Right lobe of liver (tissue), 6 donors: ENCODE results near the gene VARS1. TPM values are rescaled to one million over a fixed set of nuclear protein-coding genes. Genes with fewer than 3 reads are reported as not detected.
A peak's percentile ranks its signal among the peaks of the same experiment; 100 is the strongest.
"Not testable (repeated sequence)": the region's sequence is repeated elsewhere in the genome, so short reads cannot be mapped to it uniquely, and the experiment has no call there.

ENCODE experiments used
- ATAC-seq, 4 donors: fragments of 200-7000 bp; cut with Tn5 transposase; one replicate each; pipeline ENCODE4 v1.9.1; 2020; ENCODE audit warnings: mild to moderate bottlenecking in 4 of 4, moderate library complexity in 4 of 4
- DNase-seq, 3 donors: peaks; one replicate each; pipeline ENCODE4 v3.0.0-alpha.2; 2020
- H3K27ac ChIP-seq, 3 donors: fragments of 200-600 bp; one replicate each; pipeline ENCODE4 v1.8.0; 2022
- H3K27me3 ChIP-seq, 2 donors: fragments of 200-600 bp; one replicate each; pipeline ENCODE4 v1.8.0; 2022
- H3K36me3 ChIP-seq, 4 donors: fragments of 200-600 bp; sonication (generic) in 1 of 4; one replicate each; pipeline versions ENCODE4 v1.5.1 to v1.8.0; 2017 to 2022; ENCODE audit warnings: control low read depth in 1 of 4
- H3K4me1 ChIP-seq, 4 donors: fragments of 200-600 bp; sonication (generic) in 1 of 4; one replicate each; pipeline versions ENCODE4 v1.5.1 to v1.8.0; 2017 to 2022; ENCODE audit warnings: control low read depth in 1 of 4
- H3K4me3 ChIP-seq, 3 donors: fragments of 200-600 bp; one replicate each; pipeline ENCODE4 v1.8.0; 2022
- H3K9me3 ChIP-seq, 4 donors: fragments of 200-600 bp; sonication (generic) in 1 of 4; one replicate each; pipeline versions ENCODE4 v1.5.1 to v1.8.0; 2017 to 2022; ENCODE audit warnings: control low read depth in 1 of 4
- CTCF ChIP-seq, 4 donors: fragments of 200-600 bp in 3 of 4; fragments of 450-650 bp in 1 of 4; IDR thresholded peaks; one replicate each; pipeline versions ENCODE4 v1.5.1 to v1.8.0; 2016 to 2022; ENCODE audit warnings: antibody characterized with exemption in 4 of 4, mild to moderate bottlenecking in 2 of 4
- POLR2A ChIP-seq: fragments of 450-650 bp; IDR thresholded peaks from one replicate; pipeline ENCODE4 v1.6.1; 2017; ENCODE audit warnings: antibody characterized with exemption, mild to moderate bottlenecking
- WGBS: methylation state at CpG from one replicate; pipeline ENCODE4 v1.1.6; 2018; ENCODE audit warnings: low coverage, low lambda C conversion rate; ENCODE audit not compliant: insufficient coverage; ENCODE audit errors: missing lambda C conversion rate; 5-methylcytosine and 5-hydroxymethylcytosine counted together
- intact Hi-C, 2 donors: fragments of 100-400 bp; cut with DNase I; formaldehyde crosslinking; loops; one replicate each; pipeline versions ENCODE4 v1.11.2 to v1.14.1; 2022
- total RNA-seq, 6 experiments: library from RNA; depleted of rRNA in 2 of 6; stranded (reverse); fragments of >200 nt in 2 of 6; fragmentation: NEBNext Ultra II Directional in 3 of 6; extraction: Animal tissue kit (Norgen Biotek cat#: 25700) in 3 of 6; gene quantifications; one replicate each; pipeline versions ENCODE4 v1.1.0 to v1.2.4, GENCODE V29; 2016 to 2023
- donor health status: DM: no; HTN: yes; CAD: no.
- donor health status: DM: no; HTN: no; CAD: no.
- donor health status: DM: no; HTN: no; CAD: no.
- donor health status: DM: no; HTN: yes; CAD: no.
- donor health status: DM: no; HTN: yes; CAD: no.

VARS1 gene
- total RNA-seq, 6 experiments from 2014 or later = 31.0 to 58.1 (median 41.0) TPM

GRCh38 chr6:31817133-31817928, 21.8 kb upstream of the VARS1 start:
- H3K27me3 ChIP-seq, H3K9me3 ChIP-seq, intact Hi-C loops, H3K36me3 ChIP-seq: not testable (repeated sequence)
- Histone ChIP-seq H3K27ac (peak overlapping the region; percentile 68 to 100 (median 79)), H3K4me3 (peak overlapping the region; percentile 35 to 59 (median 52)), H3K4me1 (peaks cover 0 to 40% (median 17%) of the 10 kb centered on the region in 4 donors)
- peak in 3 of 4 donors; percentile 3 to 11 (median 6) for ATAC-seq
- TF ChIP-seq CTCF (IDR thresholded peaks at IDR 0.05) = peak in 2 of 4 donors; percentile 5 to 8
- 0% methylated on average over 7 of the region's 37 CpGs for WGBS
- peak in 2 of 3 donors; percentile 71 to 81 for DNase-seq

GRCh38 chr6:31815025-31815838, 19.7 kb upstream of the VARS1 start, which contains the start of the genes HSPA1A and HSPA1L:
TSS of gene HSPA1A (plus strand) at chr6:31815543. CDS start at chr6:31815757, 214 bp downstream.
TSS of gene HSPA1L (minus strand) at chr6:31815283. CDS start at chr6:31811972, 3,311 bp downstream.
- Histone ChIP-seq H3K36me3 (no peaks in the 10 kb centered on the region), H3K27me3 (no peaks in the 10 kb centered on the region), H3K4me3 (peak within 1 kb of the TSS; percentile 36 to 53 (median 52)), H3K9me3 (no peaks in the 10 kb centered on the region), H3K27ac (peak within 1 kb of the TSS; percentile 100), H3K4me1 (peaks cover 0 to 27% (median 12%) of the 10 kb centered on the region in 4 donors)
- ATAC-seq = peak; percentile 34 to 78 (median 63)
- DNase-seq = peak; percentile 96 to 98 (median 97)
- WGBS = under 1% methylated on average over 24 of the region's 56 CpGs
- intact Hi-C loops = no loop called here
- TF ChIP-seq POLR2A = peak; percentile 100
- no peak for TF ChIP-seq CTCF (IDR thresholded peaks at IDR 0.05)

- peak overlapping the region; percentile 100 for H3K27ac ChIP-seq
- H3K4me1 ChIP-seq = peaks cover 0 to 21% (median 9%) of the 10 kb centered on the region in 4 donors
- no peaks in the 10 kb centered on the region for H3K9me3 ChIP-seq
- intact Hi-C loops = no loop called here
- H3K36me3 ChIP-seq = no peaks in the 10 kb centered on the region
- TF ChIP-seq POLR2A = peak; percentile 39
- TF ChIP-seq CTCF (IDR thresholded peaks at IDR 0.05) = no peak
- DNase-seq (peak; percentile 95 to 98 (median 97)), ATAC-seq (peak; percentile 11 to 74 (median 42))
- H3K27me3 ChIP-seq = no peaks in the 10 kb centered on the region
- 0% methylated on average over 13 of the region's 13 CpGs for WGBS
- peak overlapping the region; percentile 36 to 52 (median 52) for H3K4me3 ChIP-seq
Observed at GRCh38 chr6:31814677-31815024, 19.1 kb upstream of the VARS1 start.

GRCh38 chr6:31813465-31813849, 17.9 kb upstream of the VARS1 start:
- no peaks in the 10 kb centered on the region for H3K36me3 ChIP-seq
- no peak for TF ChIP-seq CTCF (IDR thresholded peaks at IDR 0.05)
- no peak for TF ChIP-seq POLR2A
- intact Hi-C loops = no loop called here
- no peak overlapping the region for H3K4me3 ChIP-seq
- no peaks in the 10 kb centered on the region for H3K9me3 ChIP-seq
- ATAC-seq (no peak), DNase-seq (no peak)
- no peaks in the 10 kb centered on the region for H3K27me3 ChIP-seq
- 92% methylated on average over 7 of the region's 7 CpGs for WGBS
- H3K27ac ChIP-seq = peak overlapping the region; percentile 100
- peaks cover 0 to 17% (median 7%) of the 10 kb centered on the region in 4 donors for H3K4me1 ChIP-seq
